Osteoblast (primary cell): ENCODE measurements around the gene LRRTM2. TPM values are rescaled to one million over a fixed set of nuclear protein-coding genes. Genes with fewer than 3 reads are reported as not detected.

Experiments used
- DNase-seq: peaks from one replicate; pipeline ENCODE4 v3.0.0; 2011; ENCODE audit warnings: low spot score, mixed read lengths; ENCODE audit not compliant: insufficient read length; ENCODE audit errors: missing footprints
- H2AFZ ChIP-seq: 2 replicates; pipeline ENCODE4 v1.6.0; 2011; ENCODE audit warnings: mild to moderate bottlenecking, low read length
- H3K27ac ChIP-seq: 2 replicates; pipeline ENCODE4 v1.5.1; 2011; ENCODE audit warnings: mild to moderate bottlenecking, low read depth, low read length, moderate library complexity
- H3K27me3 ChIP-seq: 2 replicates; pipeline ENCODE4 v1.6.0; 2012; ENCODE audit warnings: mild to moderate bottlenecking, control low read depth, inconsistent platforms, low read length, moderate library complexity; ENCODE audit not compliant: insufficient read depth
- H3K36me3 ChIP-seq: 2 replicates; pipeline ENCODE4 v1.5.1; 2011; ENCODE audit warnings: mild to moderate bottlenecking, low read length, control low read depth, moderate library complexity; ENCODE audit not compliant: insufficient read depth
- H3K4me1 ChIP-seq: 2 replicates; pipeline ENCODE4 v1.5.1; 2011; ENCODE audit warnings: mild to moderate bottlenecking, low read length, control low read depth, moderate library complexity; ENCODE audit not compliant: insufficient read depth
- H3K4me2 ChIP-seq: 2 replicates; pipeline ENCODE4 v1.6.0; 2011; ENCODE audit warnings: mild to moderate bottlenecking, low read length; ENCODE audit not compliant: insufficient read depth
- H3K4me3 ChIP-seq: fragments of 200-600 bp; sonication (generic); 3 replicates; pipeline ENCODE4 v1.5.1; 2012; ENCODE audit warnings: mild to moderate bottlenecking, low read length, inconsistent platforms; ENCODE audit not compliant: insufficient read depth
- H3K79me2 ChIP-seq: 2 replicates; pipeline ENCODE4 v1.6.0; 2012; ENCODE audit warnings: mild to moderate bottlenecking, low read length, control low read depth, inconsistent platforms; ENCODE audit not compliant: insufficient read depth
- H3K9me3 ChIP-seq: 2 replicates; pipeline ENCODE4 v1.5.1; 2011; ENCODE audit warnings: low read depth, low read length, control low read depth
- H4K20me1 ChIP-seq: 2 replicates; pipeline ENCODE4 v1.6.0; 2012; ENCODE audit warnings: mild to moderate bottlenecking, low read length, control low read depth; ENCODE audit not compliant: insufficient read depth
- CTCF ChIP-seq: IDR thresholded peaks from 2 replicates; pipeline ENCODE4 v1.5.1; 2011; ENCODE audit warnings: mild to moderate bottlenecking, low read depth, low read length, moderate library complexity; ENCODE audit errors: extremely low read depth
- total RNA-seq: library from RNA; depleted of rRNA; stranded (reverse); fragments of >200 nt; gene quantifications from 2 replicates; pipeline ENCODE4 v1.2.3, GENCODE V29; 2012

Gene LRRTM2
- total RNA-seq, 1 donor = under 0.01 TPM

- no peak overlapping the region for H3K4me3 ChIP-seq
- H3K9me3 ChIP-seq = no peaks in the 10 kb centered on the region
- no peak for TF ChIP-seq CTCF
- no peaks in the 10 kb centered on the region for H3K36me3 ChIP-seq
- H2AFZ ChIP-seq = no peak overlapping the region
- H3K27ac ChIP-seq = no peak overlapping the region
- no peak overlapping the region for H3K4me2 ChIP-seq
- H3K4me1 ChIP-seq = peaks cover 29% of the 10 kb centered on the region
- peaks cover 63% of the 10 kb centered on the region for H4K20me1 ChIP-seq
- DNase-seq = no peak
- H3K79me2 ChIP-seq = peaks cover 95% of the 10 kb centered on the region
- no peaks in the 10 kb centered on the region for H3K27me3 ChIP-seq
Measured at GRCh38 chr5:138876811-138877210, 1.7 kb upstream of the LRRTM2 start.

- Histone ChIP-seq H4K20me1 (peaks cover 64% of the 10 kb centered on the region), H3K4me2 (no peak overlapping the region), H3K36me3 (no peaks in the 10 kb centered on the region), H3K4me1 (peaks cover 38% of the 10 kb centered on the region), H3K9me3 (no peaks in the 10 kb centered on the region), H3K4me3 (no peak overlapping the region), H3K27me3 (no peaks in the 10 kb centered on the region), H3K27ac (peak overlapping the region; percentile 75), H3K79me2 (peaks cover 95% of the 10 kb centered on the region), H2AFZ (no peak overlapping the region)
- no peak for TF ChIP-seq CTCF
- no peak for DNase-seq
Measured at GRCh38 chr5:138875946-138876345, 811 bp upstream of the LRRTM2 start.

- TF ChIP-seq CTCF = no peak
- H3K9me3 ChIP-seq = no peaks in the 10 kb centered on the region
- peaks cover 95% of the 10 kb centered on the region for H3K79me2 ChIP-seq
- peak overlapping the region; percentile 75 for H3K27ac ChIP-seq
- no peak for DNase-seq
- peak overlapping the region; percentile 84 for H3K4me2 ChIP-seq
- H3K4me3 ChIP-seq = peak overlapping the region; percentile 64
- no peak overlapping the region for H2AFZ ChIP-seq
- H3K36me3 ChIP-seq = no peaks in the 10 kb centered on the region
- peaks cover 60% of the 10 kb centered on the region for H4K20me1 ChIP-seq
- H3K27me3 ChIP-seq = no peaks in the 10 kb centered on the region
- peaks cover 42% of the 10 kb centered on the region for H3K4me1 ChIP-seq
Measured at GRCh38 chr5:138875552-138875875, 379 bp upstream of the LRRTM2 start.

GRCh38 chr5:138874241-138874640 is 894 bp downstream of the LRRTM2 start:
- TF ChIP-seq CTCF = peak; percentile 14
- Histone ChIP-seq H3K27ac (peak overlapping the region; percentile 75), H4K20me1 (peaks cover 49% of the 10 kb centered on the region), H3K9me3 (no peaks in the 10 kb centered on the region), H3K79me2 (peaks cover 94% of the 10 kb centered on the region), H3K4me1 (peaks cover 53% of the 10 kb centered on the region), H3K27me3 (no peaks in the 10 kb centered on the region), H3K4me2 (peak overlapping the region; percentile 84), H3K36me3 (no peaks in the 10 kb centered on the region), H2AFZ (no peak overlapping the region), H3K4me3 (peak overlapping the region; percentile 64)
- peak; percentile 89 for DNase-seq
